Epithelial cell of proximal tubule (primary cell): ENCODE results near the gene QPRT. TPM values are rescaled to one million over a fixed set of nuclear protein-coding genes. Genes with fewer than 3 reads are reported as not detected.
"Not testable (repeated sequence)": the region's sequence is repeated elsewhere in the genome, so short reads cannot be mapped to it uniquely, and the experiment has no call there.

ENCODE experiments used
- DNase-seq: peaks from one replicate; pipeline ENCODE4 v3.0.0-alpha.2; 2011; ENCODE audit warnings: low read depth
- H3K4me3 ChIP-seq: 2 replicates; pipeline ENCODE4 v1.5.1; 2011; ENCODE audit warnings: low read depth, mild to moderate bottlenecking, low read length
- total RNA-seq: library from RNA; depleted of rRNA; stranded (reverse); fragments of >200 nt; gene quantifications from 2 replicates; pipeline ENCODE4 v1.2.3, GENCODE V29; 2015
- TF ChIP-seq, protein P1 (sequence below): conservative IDR thresholded peaks from 2 replicates; pipeline ENCODE4 v1.5.1; 2012; ENCODE audit warnings: low read depth, mild to moderate bottlenecking, low read length

QPRT gene
- total RNA-seq, 1 donor from 2014 or later, result 89.9 TPM

DNA sequence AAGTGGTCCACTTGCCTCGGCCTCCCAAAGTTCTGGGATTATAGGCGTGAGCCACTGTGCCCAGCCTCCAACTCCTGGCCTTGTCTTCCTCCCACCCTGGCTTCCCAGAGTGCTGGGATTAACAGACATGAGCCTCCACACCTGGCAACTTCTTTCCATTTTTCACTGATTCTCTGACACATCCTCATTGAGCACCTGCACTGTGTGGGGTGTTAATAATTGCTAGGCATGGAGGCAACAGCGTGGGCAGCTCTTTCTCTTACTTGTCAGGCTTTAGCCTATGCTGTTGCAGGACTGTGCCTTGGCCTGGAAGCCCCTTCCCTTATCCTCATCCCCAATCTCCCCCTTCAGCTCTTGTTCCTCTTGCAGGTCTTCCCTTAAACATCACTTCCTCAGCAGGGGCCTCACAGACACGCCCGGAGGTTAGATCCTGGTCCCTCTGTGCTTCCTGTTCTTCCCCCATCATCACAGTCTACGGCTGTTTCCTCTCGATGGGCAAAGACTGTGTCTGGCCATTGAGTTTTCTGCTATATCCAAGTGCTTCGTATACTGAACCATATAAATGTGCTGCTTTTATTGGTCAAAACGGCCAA is 7.9 kb downstream of the QPRT start:
- H3K4me3 ChIP-seq, result no peak overlapping the region
- no peak for DNase-seq
- TF ChIP-seq, protein P1, sequence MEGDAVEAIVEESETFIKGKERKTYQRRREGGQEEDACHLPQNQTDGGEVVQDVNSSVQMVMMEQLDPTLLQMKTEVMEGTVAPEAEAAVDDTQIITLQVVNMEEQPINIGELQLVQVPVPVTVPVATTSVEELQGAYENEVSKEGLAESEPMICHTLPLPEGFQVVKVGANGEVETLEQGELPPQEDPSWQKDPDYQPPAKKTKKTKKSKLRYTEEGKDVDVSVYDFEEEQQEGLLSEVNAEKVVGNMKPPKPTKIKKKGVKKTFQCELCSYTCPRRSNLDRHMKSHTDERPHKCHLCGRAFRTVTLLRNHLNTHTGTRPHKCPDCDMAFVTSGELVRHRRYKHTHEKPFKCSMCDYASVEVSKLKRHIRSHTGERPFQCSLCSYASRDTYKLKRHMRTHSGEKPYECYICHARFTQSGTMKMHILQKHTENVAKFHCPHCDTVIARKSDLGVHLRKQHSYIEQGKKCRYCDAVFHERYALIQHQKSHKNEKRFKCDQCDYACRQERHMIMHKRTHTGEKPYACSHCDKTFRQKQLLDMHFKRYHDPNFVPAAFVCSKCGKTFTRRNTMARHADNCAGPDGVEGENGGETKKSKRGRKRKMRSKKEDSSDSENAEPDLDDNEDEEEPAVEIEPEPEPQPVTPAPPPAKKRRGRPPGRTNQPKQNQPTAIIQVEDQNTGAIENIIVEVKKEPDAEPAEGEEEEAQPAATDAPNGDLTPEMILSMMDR, result no peak

DNA sequence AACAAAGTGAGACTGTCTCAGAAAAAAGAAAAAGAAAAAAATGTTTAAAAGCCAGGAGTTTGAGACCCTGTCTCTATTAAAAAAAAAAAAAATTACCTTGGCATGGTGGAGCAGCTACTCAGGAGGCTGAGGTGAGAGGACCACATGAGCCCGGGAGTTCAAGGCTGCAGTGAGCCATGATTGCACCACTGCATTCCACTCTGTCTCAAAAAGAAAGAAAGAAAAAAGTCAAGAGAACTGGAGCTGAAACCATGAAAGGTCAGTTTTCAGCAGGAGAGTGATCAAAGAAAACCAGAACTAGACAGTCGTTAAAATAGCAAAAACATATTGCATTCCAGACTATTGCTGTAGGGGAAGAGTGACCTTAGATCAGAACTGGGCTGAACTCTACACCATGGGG is 8.8 kb downstream of the QPRT start:
- no peak for DNase-seq
- TF ChIP-seq, protein P1, result no peak
- H3K4me3 ChIP-seq, result no peak overlapping the region

DNA sequence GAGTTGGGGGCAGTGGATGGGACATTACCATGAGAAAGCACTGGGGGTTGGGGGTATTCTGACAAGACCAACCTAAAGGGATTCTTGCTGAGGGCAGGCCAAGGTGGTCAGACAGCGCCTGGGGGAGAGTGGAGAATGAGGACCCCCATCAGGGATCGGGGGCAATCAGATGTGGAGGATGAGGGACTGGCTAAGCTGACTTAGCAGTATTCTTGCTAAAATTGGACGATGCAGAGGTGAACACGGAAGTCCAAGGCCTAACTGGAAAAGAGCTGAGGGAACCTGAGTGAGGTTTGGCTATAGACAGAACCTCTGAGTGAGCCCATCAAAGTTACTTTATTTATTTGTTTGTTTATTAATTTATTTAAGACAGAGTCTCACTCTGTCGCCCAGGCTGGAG is 9.2 kb downstream of the QPRT start:
- TF ChIP-seq, protein P1, result no peak
- no peak for DNase-seq
- no peak overlapping the region for H3K4me3 ChIP-seq

DNA sequence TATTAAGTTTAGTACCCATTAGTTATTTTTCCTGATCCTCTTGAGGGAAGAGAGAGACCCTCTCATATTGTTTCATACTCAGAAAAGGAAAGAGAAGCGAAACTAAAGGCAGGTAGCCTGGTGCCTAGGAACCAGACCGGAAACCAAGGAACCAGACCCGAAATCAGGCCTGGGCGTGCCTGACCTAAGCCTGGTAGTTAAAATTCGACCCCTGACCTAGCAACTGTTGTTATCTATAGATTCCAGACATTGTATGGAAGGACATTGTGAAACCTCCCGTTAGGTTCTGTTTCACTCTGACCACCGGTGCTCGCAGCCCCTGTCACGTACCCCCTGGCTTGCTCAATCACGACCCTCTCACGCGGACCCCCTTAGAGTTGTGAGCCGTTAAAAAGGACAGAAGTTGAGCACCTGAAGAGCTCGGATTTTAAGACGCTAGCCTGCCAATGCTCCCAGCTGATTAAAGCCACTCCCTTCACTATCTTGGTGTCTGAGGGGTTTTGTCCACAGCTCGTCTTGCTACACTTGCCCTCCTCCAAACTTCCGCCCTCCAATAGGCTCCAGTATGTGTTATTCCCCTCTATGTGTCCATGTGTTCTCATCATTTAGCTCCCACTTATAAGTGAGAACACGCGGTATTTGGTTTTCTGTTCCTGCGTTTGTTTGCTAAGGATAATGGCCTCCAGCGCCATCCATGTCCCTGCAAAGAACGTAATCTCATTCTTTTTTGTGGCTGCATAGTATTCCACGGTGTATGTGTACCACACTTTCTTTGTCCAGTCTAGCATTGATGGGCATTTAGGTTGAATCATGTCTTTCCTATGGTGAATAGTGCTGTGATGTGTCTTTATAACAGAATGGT is 10.7 kb downstream of the QPRT start:
- not testable (repeated sequence) for H3K4me3 ChIP-seq, DNase-seq

DNA sequence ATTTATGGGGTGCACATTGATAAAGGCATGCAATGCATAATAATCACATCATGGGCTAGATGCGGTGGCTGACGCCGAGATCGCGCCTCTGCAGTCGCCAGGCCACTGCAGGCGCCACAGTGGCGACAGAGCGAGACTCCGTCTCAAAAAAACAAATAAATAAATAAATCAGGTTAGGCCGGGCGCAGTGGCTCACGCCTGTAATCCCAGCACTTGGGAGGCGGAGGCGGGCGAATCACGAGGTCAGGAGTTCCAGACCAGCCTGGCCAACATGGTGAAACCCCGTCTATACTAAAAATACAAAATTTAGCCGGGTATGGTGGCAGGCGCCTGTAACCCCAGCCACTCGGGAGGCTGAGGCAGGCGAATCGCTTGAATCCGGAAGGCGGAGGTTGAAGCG is 13.6 kb downstream of the QPRT start:
- H3K4me3 ChIP-seq, DNase-seq: not testable (repeated sequence)

DNA sequence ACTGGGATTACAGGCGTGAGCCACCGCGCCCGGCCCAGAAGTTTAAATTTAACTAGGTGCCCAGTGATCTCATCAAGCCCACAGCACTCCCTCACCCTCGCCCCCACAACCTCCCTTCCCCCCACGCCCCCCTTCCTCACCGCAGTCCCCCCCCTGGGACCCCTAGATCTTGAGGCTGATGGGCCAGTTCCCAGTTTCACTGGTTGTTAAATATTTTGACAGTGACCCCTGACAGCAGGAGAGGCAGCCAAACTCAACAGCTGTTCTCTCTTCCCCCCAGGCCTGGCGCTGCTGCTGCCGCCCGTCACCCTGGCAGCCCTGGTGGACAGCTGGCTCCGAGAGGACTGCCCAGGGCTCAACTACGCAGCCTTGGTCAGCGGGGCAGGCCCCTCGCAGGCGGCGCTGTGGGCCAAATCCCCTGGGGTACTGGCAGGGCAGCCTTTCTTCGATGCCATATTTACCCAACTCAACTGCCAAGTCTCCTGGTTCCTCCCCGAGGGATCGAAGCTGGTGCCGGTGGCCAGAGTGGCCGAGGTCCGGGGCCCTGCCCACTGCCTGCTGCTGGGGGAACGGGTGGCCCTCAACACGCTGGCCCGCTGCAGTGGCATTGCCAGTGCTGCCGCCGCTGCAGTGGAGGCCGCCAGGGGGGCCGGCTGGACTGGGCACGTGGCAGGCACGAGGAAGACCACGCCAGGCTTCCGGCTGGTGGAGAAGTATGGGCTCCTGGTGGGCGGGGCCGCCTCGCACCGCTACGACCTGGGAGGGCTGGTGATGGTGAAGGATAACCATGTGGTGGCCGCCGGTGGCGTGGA is 15.6 kb downstream of the QPRT start:
- no peak for DNase-seq
- TF ChIP-seq, protein P1, result no peak
- no peak overlapping the region for H3K4me3 ChIP-seq

DNA sequence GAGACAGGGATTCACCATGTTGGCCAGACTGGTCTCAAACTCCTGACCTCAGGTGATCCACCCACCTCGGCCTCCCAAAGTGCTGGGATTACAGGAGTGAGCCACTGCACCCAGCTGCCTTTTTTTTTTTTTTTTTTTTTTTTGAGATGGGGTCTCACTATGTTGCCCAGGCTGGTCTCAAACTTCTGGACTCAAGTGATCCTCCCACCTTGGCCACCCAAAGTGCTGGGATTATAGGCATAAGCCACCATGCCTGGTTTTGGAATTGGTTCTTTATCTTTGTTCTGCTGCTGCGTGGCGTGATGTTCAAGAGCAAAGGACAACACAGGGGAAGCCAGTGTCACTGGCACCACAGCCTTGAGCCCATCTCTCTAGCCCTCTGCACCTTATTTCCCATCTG is 16.7 kb downstream of the QPRT start:
- H3K4me3 ChIP-seq, DNase-seq: not testable (repeated sequence)

DNA sequence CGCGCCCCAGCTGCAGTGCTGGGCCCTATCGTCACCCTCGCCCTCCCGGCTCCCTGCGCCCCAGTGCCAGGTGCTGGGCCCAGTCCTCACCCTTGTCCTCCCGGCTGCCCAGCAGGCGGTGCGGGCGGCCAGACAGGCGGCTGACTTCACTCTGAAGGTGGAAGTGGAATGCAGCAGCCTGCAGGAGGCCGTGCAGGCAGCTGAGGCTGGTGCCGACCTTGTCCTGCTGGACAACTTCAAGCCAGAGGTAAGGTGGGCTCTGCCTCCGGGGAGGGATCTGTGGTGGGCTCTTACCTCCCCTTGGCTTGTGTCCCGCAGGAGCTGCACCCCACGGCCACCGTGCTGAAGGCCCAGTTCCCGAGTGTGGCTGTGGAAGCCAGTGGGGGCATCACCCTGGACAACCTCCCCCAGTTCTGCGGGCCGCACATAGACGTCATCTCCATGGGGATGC is 17.9 kb downstream of the QPRT start:
- TF ChIP-seq, protein P1, result no peak
- no peak for DNase-seq
- no peak overlapping the region for H3K4me3 ChIP-seq
